DND-41 (cell line): Measurements from ENCODE around the gene NTRK1.

ENCODE experiments used
- ATAC-seq: fragments of 200-7000 bp; cut with Tn5 transposase; 3 replicates; pipeline ENCODE4 v1.9.1; 2021; ENCODE audit warnings: low read depth; ENCODE audit not compliant: insufficient read depth
- DNase-seq: peaks from one replicate; pipeline ENCODE4 v3.0.0-alpha.2; 2020
- H2AFZ ChIP-seq: 2 replicates; pipeline ENCODE4 v1.6.0; 2012; ENCODE audit warnings: low read depth, low read length
- H3K27ac ChIP-seq: 2 replicates; pipeline ENCODE4 v1.5.1; 2012; ENCODE audit warnings: low read length, inconsistent platforms
- H3K27me3 ChIP-seq: fragments of 200-600 bp; sonication (generic); 2 replicates; pipeline ENCODE4 v1.6.0; 2012; ENCODE audit warnings: low read length, mild to moderate bottlenecking, inconsistent platforms; ENCODE audit not compliant: insufficient read depth, poor library complexity
- H3K36me3 ChIP-seq: 2 replicates; pipeline ENCODE4 v1.5.1; 2012; ENCODE audit warnings: low read length, inconsistent platforms; ENCODE audit not compliant: insufficient read depth
- H3K4me1 ChIP-seq: 2 replicates; pipeline ENCODE4 v1.5.1; 2012; ENCODE audit warnings: mild to moderate bottlenecking, low read length; ENCODE audit not compliant: insufficient read depth
- H3K4me2 ChIP-seq: 2 replicates; pipeline ENCODE4 v1.6.0; 2012; ENCODE audit warnings: mild to moderate bottlenecking, moderate library complexity, low read length, inconsistent platforms; ENCODE audit not compliant: insufficient read depth
- H3K4me3 ChIP-seq, 2 experiments: fragments of 200-600 bp in 1 of 2; shearing (Covaris generic) in 1 of 2; 2 replicates each; pipeline ENCODE4 v1.5.1; 2012 to 2016; ENCODE audit warnings: inconsistent platforms in 2 of 2, low read length in 2 of 2, mild to moderate bottlenecking in 2 of 2, low read depth in 1 of 2, moderate library complexity in 1 of 2
- H3K79me2 ChIP-seq: 2 replicates; pipeline ENCODE4 v1.6.0; 2012; ENCODE audit warnings: low read length, inconsistent platforms; ENCODE audit not compliant: insufficient read depth
- H3K9ac ChIP-seq: 2 replicates; pipeline ENCODE4 v1.6.0; 2012; ENCODE audit warnings: low read depth, mild to moderate bottlenecking, inconsistent platforms, low read length, moderate library complexity
- H3K9me3 ChIP-seq: 2 replicates; pipeline ENCODE4 v1.5.1; 2012; ENCODE audit warnings: low read length, moderate library complexity, mild to moderate bottlenecking, inconsistent platforms; ENCODE audit not compliant: insufficient read depth, severe bottlenecking
- H4K20me1 ChIP-seq: 2 replicates; pipeline ENCODE4 v1.6.0; 2012; ENCODE audit warnings: low read length; ENCODE audit not compliant: insufficient read depth
- EZH2 ChIP-seq: IDR thresholded peaks from 3 replicates; pipeline ENCODE4 v1.6.1; 2012; ENCODE audit warnings: borderline replicate concordance, low read depth, mild to moderate bottlenecking, moderate library complexity, low read length, inconsistent platforms; ENCODE audit not compliant: severe bottlenecking
- TF ChIP-seq, protein P1 (sequence below): IDR thresholded peaks from 2 replicates; pipeline ENCODE4 v1.5.1; 2012; ENCODE audit warnings: borderline replicate concordance, low read length, moderate library complexity, mild to moderate bottlenecking; ENCODE audit not compliant: poor library complexity, severe bottlenecking; ENCODE audit errors: extremely low read depth

NTRK1 gene

DNA sequence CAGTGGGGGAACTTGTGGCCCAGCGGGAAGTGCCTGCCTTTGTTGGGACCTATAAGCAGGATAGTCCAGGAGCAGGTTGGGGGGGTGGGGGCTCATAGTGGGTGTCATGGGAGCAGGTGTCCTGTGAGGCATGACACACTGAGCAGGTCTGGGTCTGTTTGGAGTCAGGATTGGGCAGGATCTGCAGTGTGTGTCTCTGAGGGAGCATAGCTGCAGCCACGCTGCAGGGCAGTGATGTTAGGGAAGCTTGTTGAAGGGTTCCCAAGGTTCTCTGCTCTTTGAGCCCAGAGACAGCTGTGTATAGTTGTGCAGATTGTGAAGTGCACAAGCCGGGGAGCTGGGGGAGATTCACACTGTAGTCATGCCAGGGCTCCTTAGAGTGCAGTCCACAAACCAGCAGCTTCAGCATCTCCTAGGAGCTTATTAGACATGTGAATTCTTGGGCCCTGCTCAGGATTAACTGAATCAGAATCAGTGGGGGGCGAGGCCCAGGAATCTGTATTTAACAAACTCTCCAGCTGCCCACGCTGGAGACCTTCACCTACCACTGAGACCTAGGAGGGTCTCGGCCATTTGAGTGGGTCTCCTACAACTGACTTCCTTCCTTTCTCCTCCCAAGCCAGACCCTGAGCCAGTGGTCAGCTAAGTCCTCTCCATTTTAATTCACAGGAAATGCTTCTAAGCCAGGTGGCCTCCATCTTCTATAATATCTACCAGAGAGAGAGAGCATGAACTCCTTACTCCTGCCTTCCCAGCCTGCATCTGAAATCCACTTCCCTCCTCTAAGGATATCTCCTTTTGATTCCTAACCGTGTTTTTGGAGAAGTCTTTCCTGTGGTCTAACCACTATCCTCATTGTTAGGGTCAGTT, 12.8 kb upstream of the NTRK1 start:
- Histone ChIP-seq H3K4me3 (no peak overlapping the region), H3K27me3 (peaks cover 5% of the 10 kb centered on the region), H3K36me3 (no peaks in the 10 kb centered on the region), H3K4me1 (no peaks in the 10 kb centered on the region), H3K27ac (no peak overlapping the region), H2AFZ (no peak overlapping the region), H4K20me1 (peaks cover 5% of the 10 kb centered on the region; the same call in 1 of the 2 replicates), H3K4me2 (no peak overlapping the region), H3K9ac (no peak overlapping the region), H3K79me2 (no peaks in the 10 kb centered on the region), H3K9me3 (no peaks in the 10 kb centered on the region)
- ATAC-seq, result no peak
- DNase-seq, result no peak
- TF ChIP-seq, protein P1, sequence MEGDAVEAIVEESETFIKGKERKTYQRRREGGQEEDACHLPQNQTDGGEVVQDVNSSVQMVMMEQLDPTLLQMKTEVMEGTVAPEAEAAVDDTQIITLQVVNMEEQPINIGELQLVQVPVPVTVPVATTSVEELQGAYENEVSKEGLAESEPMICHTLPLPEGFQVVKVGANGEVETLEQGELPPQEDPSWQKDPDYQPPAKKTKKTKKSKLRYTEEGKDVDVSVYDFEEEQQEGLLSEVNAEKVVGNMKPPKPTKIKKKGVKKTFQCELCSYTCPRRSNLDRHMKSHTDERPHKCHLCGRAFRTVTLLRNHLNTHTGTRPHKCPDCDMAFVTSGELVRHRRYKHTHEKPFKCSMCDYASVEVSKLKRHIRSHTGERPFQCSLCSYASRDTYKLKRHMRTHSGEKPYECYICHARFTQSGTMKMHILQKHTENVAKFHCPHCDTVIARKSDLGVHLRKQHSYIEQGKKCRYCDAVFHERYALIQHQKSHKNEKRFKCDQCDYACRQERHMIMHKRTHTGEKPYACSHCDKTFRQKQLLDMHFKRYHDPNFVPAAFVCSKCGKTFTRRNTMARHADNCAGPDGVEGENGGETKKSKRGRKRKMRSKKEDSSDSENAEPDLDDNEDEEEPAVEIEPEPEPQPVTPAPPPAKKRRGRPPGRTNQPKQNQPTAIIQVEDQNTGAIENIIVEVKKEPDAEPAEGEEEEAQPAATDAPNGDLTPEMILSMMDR, result no peak
- TF ChIP-seq EZH2, result no peak

DNA sequence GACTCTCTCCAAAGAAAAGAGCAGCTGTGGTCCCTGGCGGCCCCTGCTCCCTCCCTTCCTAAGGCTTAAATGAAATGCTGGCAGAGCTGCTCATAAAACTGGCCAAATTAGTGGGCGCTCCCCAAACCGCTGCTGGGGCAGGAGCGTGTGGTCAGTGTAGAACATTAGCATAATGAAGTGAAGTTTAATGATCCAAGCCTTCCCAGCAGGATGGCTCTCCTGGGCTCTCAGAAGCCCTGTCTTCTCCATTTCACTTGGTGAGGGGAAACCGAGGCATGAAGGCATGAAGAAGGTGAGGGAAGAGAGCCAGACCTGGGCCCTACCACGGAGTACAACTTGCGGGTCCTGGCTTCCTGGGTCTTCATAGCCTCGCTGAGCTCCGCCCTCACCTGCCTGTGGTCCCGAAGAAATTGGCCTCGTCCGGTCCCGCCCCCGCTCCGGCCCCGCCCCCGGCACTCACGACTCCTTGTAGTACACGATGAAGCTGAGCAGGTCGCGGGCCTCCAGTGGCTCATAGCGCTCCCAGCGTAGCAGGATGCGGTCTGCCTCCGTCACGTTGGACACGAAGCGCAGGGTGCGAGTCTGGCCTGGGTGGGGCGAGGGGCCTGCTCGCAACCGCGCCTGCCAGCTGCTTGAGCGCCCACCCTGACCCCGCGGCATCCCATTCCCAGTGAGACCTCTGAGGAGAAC, 12.1 kb upstream of the NTRK1 start:
- Histone ChIP-seq H3K27me3 (peaks cover 8% of the 10 kb centered on the region), H3K4me3 (no peak overlapping the region), H3K9ac (no peak overlapping the region), H2AFZ (no peak overlapping the region), H3K27ac (no peak overlapping the region), H3K9me3 (no peaks in the 10 kb centered on the region), H3K79me2 (no peaks in the 10 kb centered on the region), H4K20me1 (0 out of 2 replicates have a peak, but pooled peaks cover 2% of the 10 kb centered on the region), H3K36me3 (no peaks in the 10 kb centered on the region), H3K4me2 (no peak overlapping the region), H3K4me1 (no peaks in the 10 kb centered on the region)
- ATAC-seq (no peak), DNase-seq (no peak)
- TF ChIP-seq, protein P1, result no peak
- no peak for TF ChIP-seq EZH2

DNA sequence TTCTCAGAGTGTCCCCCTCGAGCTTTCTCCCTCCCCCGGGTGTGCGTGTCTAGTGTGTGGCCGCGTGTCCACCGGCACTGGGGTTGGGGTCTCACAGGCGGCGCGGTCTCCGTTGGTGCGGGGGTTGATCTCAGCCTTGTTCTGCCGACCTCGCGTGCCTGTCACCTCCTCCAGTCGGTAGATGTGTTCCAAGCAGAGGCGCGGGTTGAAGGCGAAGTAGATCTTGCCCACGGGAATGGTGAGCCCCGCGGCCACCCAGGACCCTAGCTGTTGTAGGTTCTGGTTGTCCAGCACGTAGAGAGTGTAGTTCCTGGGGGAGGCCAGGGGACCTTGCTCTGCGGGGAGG, 11.5 kb upstream of the NTRK1 start:
- Histone ChIP-seq H3K79me2 (no peaks in the 10 kb centered on the region), H3K4me1 (no peaks in the 10 kb centered on the region), H3K9me3 (no peaks in the 10 kb centered on the region), H3K27ac (no peak overlapping the region), H3K4me3 (no peak overlapping the region), H3K36me3 (no peaks in the 10 kb centered on the region), H3K27me3 (peaks cover 8% of the 10 kb centered on the region), H4K20me1 (no peaks in the 10 kb centered on the region), H2AFZ (no peak overlapping the region), H3K4me2 (no peak overlapping the region), H3K9ac (no peak overlapping the region)
- TF ChIP-seq EZH2, result no peak
- TF ChIP-seq, protein P1, result no peak
- ATAC-seq, result no peak
- no peak for DNase-seq
